Amygdala (tissue), 56 donors: ENCODE measurements around the gene ATF6.
A peak's percentile ranks its signal among the peaks of the same experiment; 100 is the strongest.

ENCODE experiments used
- DNase-seq, 56 donors: peaks; one replicate each; lab custom pipeline; 2025; lab: John Stamatoyannopoulos, UW

Gene ATF6

GRCh38 chr1:161989108-161989507 is 223.0 kb downstream of the ATF6 start:
- DNase-seq = no peak

GRCh38 chr1:161989786-161990185 is 223.7 kb downstream of the ATF6 start:
- DNase-seq = no peak

GRCh38 chr1:161993576-161993975 is 227.5 kb downstream of the ATF6 start:
- DNase-seq = no peak

- DNase-seq = peak in 46 of 56 donors; percentile 12 to 82 (median 56)
These were observed 228.1 kb downstream of the ATF6 start for GRCh38 chr1:161994175-161994668.

GRCh38 chr1:161997152-161997551 is 231.0 kb downstream of the ATF6 start:
- no peak for DNase-seq

- no peak for DNase-seq
These were observed 232.7 kb downstream of the ATF6 start for GRCh38 chr1:161998811-161999210.

GRCh38 chr1:161999301-162000052 is 233.4 kb downstream of the ATF6 start:
- DNase-seq = no peak

GRCh38 chr1:162000053-162000420 is 233.9 kb downstream of the ATF6 start:
- no peak for DNase-seq

- DNase-seq = no peak
These were observed 237.1 kb downstream of the ATF6 start for GRCh38 chr1:162003061-162003829.

- DNase-seq = peak in 10 of 56 donors; percentile 10 to 42 (median 23)
These were observed 237.7 kb downstream of the ATF6 start for GRCh38 chr1:162003830-162004215.

GRCh38 chr1:162004441-162004950 is 238.4 kb downstream of the ATF6 start:
- DNase-seq = no peak

- DNase-seq = no peak
These were observed 240.0 kb downstream of the ATF6 start for GRCh38 chr1:162006081-162006480.

GRCh38 chr1:162007466-162007865 is 241.3 kb downstream of the ATF6 start:
- no peak for DNase-seq

- no peak for DNase-seq
These were observed 242.7 kb downstream of the ATF6 start for GRCh38 chr1:162008799-162009198.

GRCh38 chr1:162009501-162010174 is 243.5 kb downstream of the ATF6 start:
- DNase-seq = peak in 7 of 56 donors; percentile 10 to 36 (median 19)

GRCh38 chr1:162010175-162010506 is 244.0 kb downstream of the ATF6 start:
- no peak for DNase-seq

- DNase-seq = no peak
These were observed 245.4 kb downstream of the ATF6 start for GRCh38 chr1:162011337-162012012.

GRCh38 chr1:162013289-162013688 is 247.2 kb downstream of the ATF6 start:
- DNase-seq = no peak
